ENCODE measurements around the gene PRDM13.

The PRDM13 gene

GRCh38 chr6:99611148-99611547 is 4.5 kb downstream of the PRDM13 start:
- no peak overlapping the region for H3K27ac ChIP-seq
- H3K4me3 ChIP-seq (ENCODE audit: low read depth, low read length): no peak overlapping the region
- in situ Hi-C loops (cut with HindIII; ENCODE audit: low pct_ligation_motif_present, low sequenced_read_pairs): loop anchor here (25.0 kb wide), 1 partner anchor 851 kb away; the partner anchor contains the start of gene SIM1
- peaks cover 99% of the 10 kb centered on the region for H3K27me3 ChIP-seq (replicated peaks)
- TF ChIP-seq CTCF (IDR thresholded peaks at IDR 0.05; ENCODE audit: low read depth, low read length, missing control alignments): no peak
- DNase-seq: no peak
- no peaks in the 10 kb centered on the region for H3K36me3 ChIP-seq (replicated peaks)

GRCh38 chr6:99612551-99613408 is 6.1 kb downstream of the PRDM13 start:
- in situ Hi-C loops (cut with HindIII; ENCODE audit: low pct_ligation_motif_present, low sequenced_read_pairs): loop anchor here (25.0 kb wide), 1 partner anchor 850 kb away; the partner anchor contains the start of gene SIM1
- no peak overlapping the region for H3K4me3 ChIP-seq (ENCODE audit: low read depth, low read length)
- TF ChIP-seq CTCF (IDR thresholded peaks at IDR 0.05; ENCODE audit: low read depth, low read length, missing control alignments): no peak

GRCh38 chr6:99613409-99613704 is 6.7 kb downstream of the PRDM13 start:
- Histone ChIP-seq H3K4me3 (ENCODE audit: low read depth, low read length) (peak overlapping the region; percentile 5), H3K36me3 (replicated peaks) (no peaks in the 10 kb centered on the region), H3K27ac (no peak overlapping the region), H3K27me3 (replicated peaks) (peaks cover 99% of the 10 kb centered on the region)
- in situ Hi-C loops (cut with HindIII; ENCODE audit: low pct_ligation_motif_present, low sequenced_read_pairs): loop anchor here (25.0 kb wide), 1 partner anchor 849 kb away; the partner anchor contains the start of gene SIM1
- TF ChIP-seq CTCF (IDR thresholded peaks at IDR 0.05; ENCODE audit: low read depth, low read length, missing control alignments): peak; percentile 60
- no peak for DNase-seq

More at GRCh38 chr6:99612551-99613408, 6.1 kb downstream of the PRDM13 start:
- DNase-seq: no peak
- H3K27ac ChIP-seq: no peak overlapping the region
- H3K36me3 ChIP-seq (replicated peaks): no peaks in the 10 kb centered on the region
- H3K27me3 ChIP-seq (replicated peaks): peaks cover 99% of the 10 kb centered on the region

GRCh38 chr6:99613705-99614429 is 7.2 kb downstream of the PRDM13 start:
- no peak overlapping the region for H3K27ac ChIP-seq
- peak overlapping the region; percentile 5 for H3K4me3 ChIP-seq (ENCODE audit: low read depth, low read length)
- in situ Hi-C loops (cut with HindIII; ENCODE audit: low pct_ligation_motif_present, low sequenced_read_pairs): loop anchor here (25.0 kb wide), 1 partner anchor 848 kb away; the partner anchor contains the start of gene SIM1
- no peak for TF ChIP-seq CTCF (IDR thresholded peaks at IDR 0.05; ENCODE audit: low read depth, low read length, missing control alignments)
- DNase-seq: no peak
- peaks cover 99% of the 10 kb centered on the region for H3K27me3 ChIP-seq (replicated peaks)
- H3K36me3 ChIP-seq (replicated peaks): no peaks in the 10 kb centered on the region

GRCh38 chr6:99614430-99615186 is 8.0 kb downstream of the PRDM13 start:
- no peak for DNase-seq
- peak; percentile 6 for TF ChIP-seq CTCF (IDR thresholded peaks at IDR 0.05; ENCODE audit: low read depth, low read length, missing control alignments)
- H3K27ac ChIP-seq: no peak overlapping the region
- in situ Hi-C loops (cut with HindIII; ENCODE audit: low pct_ligation_motif_present, low sequenced_read_pairs): loop anchor here (25.0 kb wide), 1 partner anchor 848 kb away; the partner anchor contains the start of gene SIM1
- peaks cover 99% of the 10 kb centered on the region for H3K27me3 ChIP-seq (replicated peaks)
- no peak overlapping the region for H3K4me3 ChIP-seq (ENCODE audit: low read depth, low read length)
- no peaks in the 10 kb centered on the region for H3K36me3 ChIP-seq (replicated peaks)

Data from brain microvascular endothelial cell (primary cell).